Chondrocyte (in vitro differentiated cells): ENCODE results near the gene TCERG1L. TPM values are rescaled to one million over a fixed set of nuclear protein-coding genes. Genes with fewer than 3 reads are reported as not detected.
"Not testable (repeated sequence)": the region's sequence is repeated elsewhere in the genome, so short reads cannot be mapped to it uniquely, and the experiment has no call there.

Source experiments
- DNase-seq: peaks from one replicate; pipeline ENCODE4 v3.0.0; 2021; ENCODE audit warnings: mixed read lengths, low spot score
- H3K27ac Mint-ChIP-seq: one replicate; pipeline ENCODE4 v1.8.0; 2021; ENCODE audit warnings: mild to moderate bottlenecking, moderate library complexity, mixed read lengths; ENCODE audit not compliant: unreplicated experiment
- H3K27me3 Mint-ChIP-seq: 2 replicates; pipeline ENCODE4 v1.8.0; 2021; ENCODE audit warnings: low read depth, mixed read lengths
- H3K36me3 Mint-ChIP-seq: 2 replicates; pipeline ENCODE4 v1.8.0; 2021; ENCODE audit warnings: low read depth, mixed read lengths
- H3K4me1 Mint-ChIP-seq: 2 replicates; pipeline ENCODE4 v1.8.0; 2021; ENCODE audit warnings: low read depth, mild to moderate bottlenecking, mixed read lengths
- H3K4me3 Mint-ChIP-seq: one replicate; pipeline ENCODE4 v1.8.0; 2021; ENCODE audit warnings: mild to moderate bottlenecking, moderate library complexity, mixed read lengths; ENCODE audit not compliant: unreplicated experiment
- H3K9me3 Mint-ChIP-seq: 2 replicates; pipeline ENCODE4 v1.8.0; 2021; ENCODE audit warnings: low read depth, mixed read lengths
- CTCF ChIP-seq: fragments of 200-600 bp; sonication (generic); IDR thresholded peaks from 2 replicates; pipeline ENCODE4 v1.5.0; 2021; ENCODE audit warnings: antibody characterized with exemption, mild to moderate bottlenecking, moderate library complexity
- total RNA-seq: library from RNA; stranded (reverse); gene quantifications from 3 replicates; pipeline ENCODE4 v1.2.1, GENCODE V29; 2021

The TCERG1L gene
- total RNA-seq, 1 donor from 2014 or later: not detected

GRCh38 chr10:131142517-131143380, 168.8 kb downstream of the TCERG1L start:
- peaks cover 29% of the 10 kb centered on the region for H3K9me3 Mint-ChIP-seq
- no peak for TF ChIP-seq CTCF
- H3K36me3 Mint-ChIP-seq: no peaks in the 10 kb centered on the region
- no peaks in the 10 kb centered on the region for H3K27me3 Mint-ChIP-seq
- no peak overlapping the region for H3K4me3 Mint-ChIP-seq
- no peak overlapping the region for H3K27ac Mint-ChIP-seq
- DNase-seq: no peak
- H3K4me1 Mint-ChIP-seq: no peaks in the 10 kb centered on the region

GRCh38 chr10:131141645-131142516, 169.6 kb downstream of the TCERG1L start:
- no peak overlapping the region for H3K4me3 Mint-ChIP-seq
- no peak for DNase-seq
- TF ChIP-seq CTCF: no peak
- H3K27me3 Mint-ChIP-seq: no peaks in the 10 kb centered on the region
- no peaks in the 10 kb centered on the region for H3K4me1 Mint-ChIP-seq
- H3K9me3 Mint-ChIP-seq: peaks cover 26% of the 10 kb centered on the region
- H3K36me3 Mint-ChIP-seq: no peaks in the 10 kb centered on the region
- H3K27ac Mint-ChIP-seq: no peak overlapping the region

- no peak for DNase-seq
- Mint-ChIP-seq H3K27me3 (no peaks in the 10 kb centered on the region), H3K27ac (no peak overlapping the region), H3K36me3 (no peaks in the 10 kb centered on the region), H3K4me3 (no peak overlapping the region), H3K9me3 (peaks cover 20% of the 10 kb centered on the region), H3K4me1 (no peaks in the 10 kb centered on the region)
- TF ChIP-seq CTCF: no peak
Measured at GRCh38 chr10:131141207-131141606, 170.3 kb downstream of the TCERG1L start.

- Mint-ChIP-seq H3K9me3 (peaks cover 19% of the 10 kb centered on the region), H3K27me3 (no peaks in the 10 kb centered on the region), H3K36me3 (no peaks in the 10 kb centered on the region), H3K27ac (no peak overlapping the region), H3K4me3 (no peak overlapping the region), H3K4me1 (no peaks in the 10 kb centered on the region)
- no peak for TF ChIP-seq CTCF
- DNase-seq: no peak
Measured at GRCh38 chr10:131140606-131141005, 170.9 kb downstream of the TCERG1L start.

GRCh38 chr10:131137223-131137622, 174.3 kb downstream of the TCERG1L start:
- no peak overlapping the region for H3K27ac Mint-ChIP-seq
- H3K9me3 Mint-ChIP-seq: peaks cover 27% of the 10 kb centered on the region
- H3K36me3 Mint-ChIP-seq: no peaks in the 10 kb centered on the region
- H3K27me3 Mint-ChIP-seq: no peaks in the 10 kb centered on the region
- no peak for DNase-seq
- H3K4me1 Mint-ChIP-seq: no peaks in the 10 kb centered on the region
- no peak overlapping the region for H3K4me3 Mint-ChIP-seq
- TF ChIP-seq CTCF: no peak

- H3K27me3 Mint-ChIP-seq, H3K36me3 Mint-ChIP-seq, H3K27ac Mint-ChIP-seq, H3K4me1 Mint-ChIP-seq, H3K4me3 Mint-ChIP-seq, DNase-seq: not testable (repeated sequence)
- H3K9me3 Mint-ChIP-seq: peaks cover 29% of the 10 kb centered on the region
Measured at GRCh38 chr10:131136336-131136735, 175.2 kb downstream of the TCERG1L start.
